ENCODE data around the gene DHX29.

Gene DHX29

GRCh38 chr5:55316837-55317236 is 9.3 kb upstream of the DHX29 start:
- no peak for DNase-seq (ENCODE audit: low read depth in 2 of 2)

GRCh38 chr5:55316289-55316688 is 8.8 kb upstream of the DHX29 start:
- DNase-seq (ENCODE audit: low read depth in 2 of 2): no peak

GRCh38 chr5:55313870-55314617 is 6.5 kb upstream of the DHX29 start:
- no peak for DNase-seq (ENCODE audit: low read depth in 2 of 2)

DNA sequence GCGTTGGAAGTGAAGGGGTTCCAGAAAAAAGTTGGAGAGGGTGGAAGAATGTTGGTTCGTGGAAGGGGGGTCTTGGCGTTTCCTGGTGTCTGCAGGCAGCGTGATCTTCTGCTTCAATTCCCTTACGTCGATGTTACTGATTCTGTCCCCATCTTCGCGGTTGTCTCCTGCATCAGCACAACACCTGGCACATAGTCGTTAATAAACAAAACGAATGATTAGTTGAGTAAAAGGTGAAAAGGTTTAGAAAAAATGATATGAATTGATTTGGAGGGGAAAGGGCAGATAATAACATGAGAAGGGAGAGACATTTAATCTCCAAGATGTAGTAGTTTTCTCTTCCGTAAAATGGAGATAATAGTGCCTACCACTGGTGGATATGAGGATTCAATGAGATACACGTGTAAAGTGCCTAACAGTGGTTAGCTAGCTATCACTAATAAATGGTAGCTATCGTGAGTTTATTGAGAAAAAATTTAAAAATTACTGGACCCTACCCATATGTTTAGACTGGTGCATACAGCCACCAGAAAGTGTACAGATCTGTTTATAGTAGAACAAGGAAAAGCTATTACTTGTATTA is 851 bp upstream of the DHX29 start:
- no peak for DNase-seq (ENCODE audit: low read depth in 2 of 2)

DNA sequence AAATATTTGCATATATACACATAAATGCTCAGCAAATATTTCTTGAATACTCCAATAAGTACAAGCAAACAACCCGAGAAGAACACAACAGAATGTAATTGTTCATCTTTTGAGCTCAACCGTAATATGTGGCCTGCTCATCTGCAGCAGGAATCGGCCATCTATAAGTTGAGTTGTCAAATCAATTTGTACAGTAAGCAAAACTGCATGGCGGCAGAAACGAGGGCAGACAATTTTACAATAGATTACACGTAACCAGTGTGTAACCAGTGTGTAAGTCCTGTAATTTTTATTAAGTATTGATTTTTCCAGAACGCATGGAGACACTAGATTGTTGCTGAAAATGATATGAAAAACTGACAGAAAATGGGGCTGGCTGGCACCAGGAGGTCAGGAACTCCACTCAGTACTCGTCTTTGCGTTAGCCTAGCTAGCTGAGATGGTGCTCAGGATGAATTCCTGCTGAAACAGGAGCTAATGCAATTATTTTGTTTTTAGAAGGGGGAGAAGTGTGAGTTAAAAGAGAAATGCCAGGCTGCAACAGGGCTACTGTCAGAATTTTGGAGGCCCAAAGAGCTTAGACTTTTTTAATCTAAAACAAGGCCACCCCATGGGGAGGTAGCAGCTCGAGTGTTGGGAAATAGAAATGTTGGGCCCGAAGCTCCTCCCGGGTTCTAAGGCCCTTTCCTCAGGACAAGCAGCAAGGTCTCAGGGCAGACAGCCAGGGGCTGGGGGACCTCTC is 682 bp downstream of the DHX29 start:
- DNase-seq (ENCODE audit: low read depth in 2 of 2): no peak

GRCh38 chr5:55305345-55305744 is 2.1 kb downstream of the DHX29 start:
- DNase-seq (ENCODE audit: low read depth in 2 of 2): no peak

DNA sequence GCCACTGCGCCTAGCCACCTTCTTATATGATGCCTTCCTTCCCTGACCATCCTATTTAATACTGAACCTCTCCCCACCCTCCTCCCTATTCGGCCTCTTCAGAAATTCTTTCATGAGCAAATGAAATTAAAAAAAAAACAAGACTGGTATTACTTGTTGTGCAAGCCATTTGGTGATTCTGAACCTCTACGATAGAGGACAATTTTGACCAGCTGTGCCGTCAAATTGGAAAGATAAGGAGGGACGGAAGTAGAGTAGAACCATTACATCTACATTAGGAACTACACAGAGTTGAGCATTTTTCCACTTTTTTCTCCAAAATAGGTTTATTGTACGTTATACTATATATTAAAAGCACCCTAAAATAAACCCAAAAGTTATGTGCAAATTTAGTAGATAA is 2.9 kb downstream of the DHX29 start:
- no peak for DNase-seq (ENCODE audit: low read depth in 2 of 2)

DNA sequence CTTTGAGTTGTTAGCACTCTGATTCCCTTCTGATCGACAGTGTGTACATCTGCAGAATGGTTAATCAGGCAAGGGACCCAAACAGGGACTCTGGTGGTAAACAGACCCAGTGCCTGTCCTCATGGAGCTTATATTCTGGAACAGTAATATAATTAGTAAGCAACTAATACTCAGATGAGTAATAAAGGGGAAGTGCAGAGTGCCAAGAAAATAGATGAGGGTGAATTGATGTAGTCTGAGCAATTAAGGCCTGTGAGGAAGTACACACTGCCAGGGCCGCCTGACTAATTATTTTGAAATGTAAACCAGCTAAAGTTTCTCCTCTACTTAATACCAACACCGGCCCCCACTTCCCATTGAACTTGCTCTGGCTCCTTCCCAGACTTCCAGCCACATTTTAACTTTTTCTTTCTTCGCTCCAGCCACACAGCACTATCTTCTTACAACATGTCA is 4.2 kb downstream of the DHX29 start:
- DNase-seq (ENCODE audit: low read depth in 2 of 2): no peak

DNA sequence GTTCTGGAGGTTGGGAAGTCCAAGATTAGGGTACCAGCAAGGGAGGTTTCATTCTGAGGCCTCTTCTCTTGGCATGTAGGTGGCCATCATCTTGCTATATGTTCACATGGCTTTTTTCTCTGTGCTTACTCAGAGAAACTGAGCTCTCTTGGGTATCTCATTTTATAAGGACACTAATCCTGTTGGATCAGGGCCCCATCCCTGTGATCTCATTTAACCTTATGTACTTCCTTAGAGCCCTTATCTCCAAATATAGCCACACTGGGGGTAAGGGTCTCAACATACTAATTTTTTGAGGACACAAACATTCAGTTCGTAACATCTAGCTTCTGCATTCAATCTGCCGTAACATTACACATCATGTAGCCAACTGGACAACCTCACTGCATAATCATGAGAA is 6.6 kb downstream of the DHX29 start:
- DNase-seq (ENCODE audit: low read depth in 2 of 2): no peak

DNA sequence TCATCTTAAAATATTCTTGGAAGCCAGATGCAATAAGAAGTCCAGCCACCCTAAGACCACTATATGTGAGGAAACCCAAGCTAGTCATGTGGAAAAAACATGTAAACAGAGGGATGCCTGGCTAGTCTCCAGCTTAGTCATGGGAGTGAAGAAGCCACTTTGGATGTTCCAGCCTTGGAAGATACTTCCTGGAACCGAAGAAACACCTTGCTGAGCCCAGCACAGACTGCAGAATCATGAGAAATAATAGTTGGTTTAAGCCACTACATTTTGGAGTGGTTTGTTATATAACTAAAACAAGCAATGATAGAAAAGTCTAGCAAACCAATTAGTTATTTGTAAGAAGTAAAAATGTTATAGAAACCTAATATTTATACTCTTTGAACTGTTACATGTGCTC is 12.6 kb downstream of the DHX29 start:
- DNase-seq (ENCODE audit: low read depth in 2 of 2): no peak

DNA sequence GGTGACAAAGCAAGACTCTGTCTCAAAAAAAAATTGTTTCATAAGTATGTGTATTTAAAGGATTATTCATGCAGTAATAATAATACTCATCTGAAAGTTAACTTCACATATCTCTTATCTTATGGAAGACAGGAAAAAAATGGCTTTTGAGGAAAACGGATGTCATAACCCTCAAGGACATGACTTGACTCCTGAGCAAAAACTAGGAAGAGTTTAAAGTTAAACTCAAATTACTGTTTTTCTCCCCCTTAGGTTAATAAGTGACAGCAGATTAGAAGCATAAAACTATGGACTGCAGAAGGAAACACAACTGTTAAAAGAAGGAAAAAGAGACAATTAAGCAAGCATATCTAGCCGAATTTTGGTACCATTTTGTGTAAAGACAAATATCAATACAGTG is 16.5 kb downstream of the DHX29 start:
- DNase-seq (ENCODE audit: low read depth in 2 of 2): no peak

- no peak for DNase-seq (ENCODE audit: low read depth in 2 of 2)
These were observed 17.7 kb downstream of the DHX29 start for GRCh38 chr5:55289808-55290207.

- DNase-seq (ENCODE audit: low read depth in 2 of 2): no peak
These were observed 21.0 kb downstream of the DHX29 start for GRCh38 chr5:55286411-55286933.

GRCh38 chr5:55278778-55279177 is 28.7 kb downstream of the DHX29 start:
- DNase-seq (ENCODE audit: low read depth in 2 of 2): no peak

GRCh38 chr5:55276771-55277170 is 30.7 kb downstream of the DHX29 start:
- DNase-seq (ENCODE audit: low read depth in 2 of 2): no peak

- no peak for DNase-seq (ENCODE audit: low read depth in 2 of 2)
These were observed 49.2 kb downstream of the DHX29 start for GRCh38 chr5:55258339-55258738.

DNA sequence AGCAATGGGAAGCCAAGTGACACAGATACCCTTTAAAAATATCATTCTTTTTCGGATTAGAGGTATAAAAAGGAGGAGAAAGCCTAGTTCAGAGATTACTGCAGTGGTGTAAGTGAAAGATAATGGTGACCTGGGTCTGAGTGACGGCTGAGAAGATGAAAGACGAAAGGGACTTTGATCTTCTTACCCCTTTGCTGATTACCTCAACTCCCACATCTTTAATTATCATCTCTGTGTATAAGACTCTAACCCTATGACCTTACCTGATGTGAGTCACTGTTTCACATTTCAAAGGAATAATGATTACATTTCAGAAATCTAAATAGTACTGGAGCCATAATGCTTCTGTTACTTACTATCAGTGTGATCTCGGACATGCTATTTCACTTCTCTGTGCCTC is 52.7 kb downstream of the DHX29 start:
- no peak for DNase-seq (ENCODE audit: low read depth in 2 of 2)

DNA sequence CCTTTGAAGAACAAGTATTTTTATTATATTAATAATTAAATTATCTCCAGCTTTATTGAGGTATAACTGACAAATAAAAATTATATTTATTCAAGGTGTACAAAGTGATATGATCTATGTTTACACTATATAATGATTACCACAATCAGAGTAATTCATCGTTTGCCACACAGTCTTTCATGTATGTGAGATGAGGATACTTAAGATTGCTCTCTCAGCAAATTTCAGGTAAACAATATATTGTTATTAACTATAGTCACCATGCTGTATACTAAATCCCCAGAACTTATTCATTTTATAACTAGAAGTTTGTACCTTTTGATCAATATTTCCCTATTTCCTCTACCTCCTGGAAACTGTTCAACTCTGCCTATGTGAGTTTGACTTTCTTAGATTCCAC is 57.4 kb downstream of the DHX29 start:
- no peak for DNase-seq (ENCODE audit: low read depth in 2 of 2)

GRCh38 chr5:55241746-55242145 is 65.7 kb downstream of the DHX29 start:
- no peak for DNase-seq (ENCODE audit: low read depth in 2 of 2)

- DNase-seq (ENCODE audit: low read depth in 2 of 2): no peak
These were observed 70.7 kb downstream of the DHX29 start for GRCh38 chr5:55236800-55237199.

DNA sequence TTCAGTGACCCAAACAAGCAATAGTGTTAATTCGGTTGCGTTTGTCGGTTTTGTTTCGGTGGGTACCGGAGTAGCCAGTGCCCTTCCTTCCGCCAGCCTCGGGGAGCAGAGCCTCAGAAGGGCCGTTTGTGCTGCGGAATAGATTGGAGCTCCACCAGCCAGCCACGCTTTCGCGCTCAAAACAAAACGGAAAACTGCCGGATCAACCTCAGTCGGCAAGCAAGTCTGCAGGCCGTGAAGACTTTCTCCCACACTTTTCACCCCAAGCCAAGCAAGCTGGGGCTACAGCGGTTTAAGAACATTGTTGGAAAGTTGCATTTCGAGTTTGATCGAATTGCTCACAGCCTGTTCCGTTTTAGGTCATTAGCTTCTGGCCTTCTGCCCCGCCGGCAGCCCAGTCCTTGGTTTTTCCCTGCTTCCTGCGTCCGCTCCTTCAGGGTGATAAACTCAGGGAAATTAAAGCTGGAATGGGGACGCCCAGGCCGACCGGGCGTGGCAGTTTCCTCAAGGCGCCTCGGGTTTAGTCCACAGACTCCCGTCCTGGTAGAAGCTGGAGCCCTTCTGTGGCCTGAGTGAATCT is 73.3 kb downstream of the DHX29 start:
- no peak for DNase-seq (ENCODE audit: low read depth in 2 of 2)

Data from activated CD8-positive, alpha-beta memory T cell treated with anti-CD3 and anti-CD28 coated beads for 4 hours (primary cell).